Stimulated activated CD4-positive, alpha-beta T cell treated with anti-CD3 and anti-CD28 coated beads, TNF-alpha, amount 100 ng/mL, for 1 hour (primary cell): Measurements from ENCODE around the gene DGCR6L.
"Not testable (repeated sequence)": the region's sequence is repeated elsewhere in the genome, so short reads cannot be mapped to it uniquely, and the experiment has no call there.

ENCODE experiments used
- DNase-seq, 3 donors: peaks; one replicate each; pipeline ENCODE4 v3.0.0-alpha.2; 2020; ENCODE audit warnings: low read depth in 3 of 3, low spot score in 1 of 3

The DGCR6L gene

DNA sequence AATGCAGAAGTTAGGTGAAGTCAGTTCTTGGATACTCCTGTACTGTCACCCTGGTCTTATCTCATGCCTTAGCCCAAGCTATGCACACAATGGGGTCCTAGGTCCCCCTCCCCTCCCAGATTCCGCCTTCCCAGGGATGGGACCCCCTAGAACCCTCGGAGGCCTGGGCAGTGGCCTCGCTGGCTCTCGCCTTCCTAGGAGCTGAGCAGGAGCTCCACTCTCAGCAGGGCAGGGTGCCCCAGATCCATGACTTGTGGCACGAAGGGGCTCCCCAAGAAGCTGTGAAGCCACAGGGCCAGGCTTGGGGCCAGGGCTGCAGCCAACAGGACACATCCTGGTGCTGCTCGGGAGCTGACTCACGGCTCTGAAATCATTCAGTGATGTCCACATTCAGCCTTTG, 9.7 kb downstream of the DGCR6L start:
- not testable (repeated sequence) for DNase-seq

DNA sequence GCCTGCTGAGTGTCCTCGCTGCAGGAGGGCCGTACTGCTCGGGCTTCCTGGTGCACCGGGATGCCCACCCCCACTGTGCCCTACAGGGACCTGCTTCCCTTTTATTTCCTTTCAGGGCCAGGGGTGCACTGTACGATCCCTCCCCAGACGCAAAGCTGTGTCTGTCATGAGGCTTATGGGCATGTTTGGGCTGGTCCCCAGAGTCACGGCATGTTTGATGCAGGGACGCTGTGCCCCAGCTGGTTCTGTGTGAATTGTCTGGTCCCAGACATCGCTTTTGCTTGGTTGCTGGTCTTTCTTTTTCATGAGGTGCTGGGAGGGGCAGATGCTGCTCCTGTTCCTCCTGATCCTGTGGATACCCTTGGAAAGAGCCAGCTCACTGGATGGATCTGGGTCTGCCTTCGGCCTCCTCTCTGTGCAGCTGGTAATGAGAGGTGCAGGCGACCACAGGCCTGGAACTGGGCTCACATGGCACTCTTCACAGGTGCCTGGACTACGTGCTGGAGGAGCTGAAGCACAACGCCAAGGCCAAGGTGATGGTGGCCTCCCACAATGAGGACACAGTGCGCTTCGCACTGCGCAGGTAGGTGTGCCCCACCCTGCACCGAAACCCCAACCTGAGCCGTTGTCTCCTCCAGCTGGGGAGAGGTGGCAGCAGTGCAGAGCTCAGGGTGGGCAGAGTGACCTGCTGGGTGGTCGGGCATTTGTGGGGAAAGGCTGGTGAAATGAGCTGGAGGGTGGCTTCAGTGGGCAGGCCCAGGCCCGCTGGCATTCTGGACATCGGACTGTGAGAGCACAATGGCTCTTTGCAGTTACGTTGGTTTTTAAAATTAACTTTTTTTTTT, 10.8 kb downstream of the DGCR6L start:
- not testable (repeated sequence) for DNase-seq

DNA sequence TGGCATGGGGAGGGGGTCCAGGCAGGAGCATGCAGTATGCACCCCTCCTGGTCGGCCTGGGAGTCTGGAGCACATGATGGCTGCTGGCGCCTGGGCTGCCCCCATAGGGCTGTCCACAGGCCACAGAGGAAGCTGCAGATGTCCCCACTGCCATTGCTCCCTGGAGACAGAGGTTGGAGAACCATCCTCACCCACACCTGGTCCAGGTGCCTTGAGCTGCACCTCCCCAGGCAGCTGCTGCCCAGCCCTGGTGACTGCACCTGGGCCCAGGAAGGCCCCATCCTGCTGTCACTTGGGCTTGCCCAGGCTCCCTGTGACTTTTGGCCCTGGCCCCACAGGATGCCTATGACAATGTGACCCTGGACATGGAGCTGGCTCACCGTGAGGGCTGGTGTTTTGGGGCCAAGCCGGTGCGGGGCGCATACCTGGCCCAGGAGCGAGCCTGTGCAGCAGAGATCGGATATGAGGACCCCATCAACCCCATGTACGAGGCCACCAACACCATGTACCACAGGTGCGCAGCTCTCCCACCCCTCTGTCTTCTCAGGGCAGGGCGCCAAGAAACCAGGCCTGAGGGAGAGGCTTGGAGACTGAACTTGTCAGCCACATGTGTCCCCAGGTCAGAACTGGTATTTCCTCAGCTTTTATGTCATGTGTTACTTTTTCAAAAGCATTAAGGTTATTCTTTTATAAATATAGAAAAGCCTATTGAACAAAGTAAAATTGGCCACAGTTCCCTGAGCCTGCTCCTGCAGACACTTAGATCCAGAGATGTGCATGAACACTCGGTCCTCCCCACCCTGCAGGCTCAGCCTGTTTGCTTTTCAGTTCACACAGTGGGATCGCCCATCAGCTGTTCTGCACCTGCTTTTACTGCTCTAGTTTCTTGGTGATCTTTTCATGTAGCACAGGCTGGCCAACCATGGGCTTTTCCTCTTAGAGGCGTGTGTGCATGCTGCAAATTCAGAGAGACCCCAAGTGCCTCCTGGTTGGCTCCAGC, 12.1 kb downstream of the DGCR6L start:
- not testable (repeated sequence) for DNase-seq

DNA sequence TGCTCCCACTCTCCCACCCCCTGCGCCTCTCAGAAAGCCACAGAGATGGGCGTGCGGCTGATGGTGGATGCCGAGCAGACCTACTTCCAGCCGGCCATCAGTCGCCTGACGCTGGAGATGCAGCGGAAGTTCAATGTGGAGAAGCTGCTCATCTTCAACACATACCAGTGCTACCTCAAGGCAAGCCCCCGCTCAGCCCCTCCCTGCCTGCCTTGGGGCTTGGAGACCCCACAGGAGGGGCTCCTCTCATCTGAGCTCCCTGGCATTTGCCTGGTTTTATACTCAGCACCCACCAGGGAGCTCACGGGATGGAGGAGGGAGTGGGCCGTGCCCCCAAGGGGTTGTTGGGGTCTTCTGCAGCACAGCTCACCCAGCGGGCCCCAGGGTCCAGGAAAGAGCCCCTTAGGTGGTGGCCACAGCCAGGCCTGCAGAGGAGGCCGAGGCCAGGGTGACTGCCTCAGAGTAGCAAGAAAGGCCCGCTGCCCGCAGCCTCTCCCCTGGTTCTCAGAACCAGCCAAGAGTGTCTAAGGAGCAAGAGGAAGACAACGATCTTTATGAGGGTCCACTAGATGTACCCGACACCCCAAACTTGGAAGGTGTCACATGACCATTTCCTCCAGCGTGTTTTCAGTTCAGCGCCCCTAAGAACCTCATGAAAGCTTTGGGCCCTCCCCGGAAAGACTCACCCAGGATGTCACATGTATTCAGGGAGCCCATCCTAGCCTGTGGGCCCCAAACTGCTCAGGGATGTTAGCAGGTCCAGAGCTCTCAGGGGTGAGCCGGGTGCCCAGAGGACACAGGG, 13.0 kb downstream of the DGCR6L start:
- not testable (repeated sequence) for DNase-seq

DNA sequence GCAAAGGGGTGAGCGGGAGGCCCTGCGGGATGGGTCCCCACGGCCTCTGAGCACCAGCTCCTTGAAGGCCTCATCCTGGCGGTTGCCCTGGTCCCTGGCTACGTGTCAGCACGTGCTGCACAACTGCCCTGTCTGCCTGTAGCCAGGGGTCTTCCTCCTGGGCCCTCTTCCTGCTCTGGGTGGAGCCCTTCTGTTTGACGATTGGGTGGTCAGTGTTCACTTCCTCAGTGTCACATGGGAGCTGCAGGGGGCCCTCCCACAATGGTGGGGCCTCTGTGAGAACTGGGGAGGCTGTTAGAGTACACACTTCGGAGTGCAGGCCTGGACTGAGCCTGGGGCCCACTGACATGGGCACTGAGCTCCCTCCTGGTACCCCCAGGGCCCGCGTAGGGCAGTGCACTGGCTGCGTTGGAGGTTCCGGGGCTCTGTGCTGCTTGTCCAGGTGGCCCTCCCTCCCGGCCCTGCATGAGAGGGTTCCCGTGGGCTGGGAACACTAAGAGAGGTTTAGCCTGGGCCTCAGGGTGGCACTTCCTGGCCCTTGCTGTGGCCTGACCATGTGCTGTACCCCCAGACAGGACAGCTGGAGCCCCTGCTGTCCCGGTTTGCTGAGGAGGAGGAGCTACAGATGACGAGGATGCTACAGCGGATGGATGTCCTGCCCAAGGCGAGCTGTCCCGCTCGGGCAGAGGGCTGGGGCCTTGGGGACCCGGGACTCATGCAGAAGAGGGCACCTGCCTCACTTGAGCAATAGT, 13.8 kb downstream of the DGCR6L start:
- DNase-seq: no peak

DNA sequence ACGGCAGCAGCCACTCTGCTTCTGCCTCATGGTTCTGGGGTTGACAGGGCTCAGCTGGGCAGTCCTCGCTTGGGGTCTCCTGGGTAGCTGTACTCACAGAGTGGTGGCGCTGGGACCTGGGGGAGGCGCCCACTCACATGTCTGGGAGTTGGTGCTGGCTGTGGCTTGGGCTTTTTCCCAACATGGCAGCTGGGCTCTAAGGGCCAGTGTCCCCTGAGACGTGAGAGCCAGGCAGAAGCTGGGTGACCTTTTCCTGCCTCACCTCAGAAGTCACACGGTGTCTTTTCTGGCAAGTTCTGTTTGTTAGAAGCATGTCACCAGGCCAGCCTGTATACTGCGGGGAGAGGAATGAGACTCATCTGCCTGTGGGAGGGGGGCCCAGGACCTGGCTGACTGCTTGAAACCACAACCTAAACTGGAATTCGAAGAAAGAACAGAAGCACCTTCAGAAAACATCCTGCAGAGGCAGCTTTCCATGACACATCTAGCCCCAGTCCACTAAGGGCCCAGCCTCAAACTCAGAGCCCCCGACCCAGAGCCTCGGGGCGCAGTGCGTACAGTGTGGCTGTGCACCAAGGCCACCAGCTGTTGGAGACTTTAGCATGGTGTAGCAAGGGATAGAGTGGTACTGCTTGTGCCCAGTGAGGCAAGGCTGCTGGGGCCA, 14.5 kb downstream of the DGCR6L start:
- DNase-seq: not testable (repeated sequence)

DNA sequence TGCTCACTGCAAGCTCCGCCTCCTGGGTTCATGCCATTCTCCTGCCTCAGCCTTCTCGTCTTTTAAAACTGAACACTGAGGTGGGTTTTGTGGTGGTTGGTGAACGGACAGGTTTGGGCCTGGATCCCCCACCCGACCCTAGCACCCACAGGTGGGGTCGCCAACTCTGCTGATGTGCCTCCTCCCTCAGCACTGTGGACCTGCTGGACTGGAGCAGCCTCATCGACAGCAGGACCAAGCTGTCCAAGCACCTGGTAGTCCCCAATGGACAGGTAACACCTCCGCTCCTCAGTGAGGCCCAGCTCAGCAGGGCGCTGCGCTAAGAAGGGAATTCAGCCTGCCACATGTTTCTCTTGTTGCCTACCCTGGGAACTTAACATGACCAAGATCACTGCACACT, 15.2 kb downstream of the DGCR6L start:
- no peak for DNase-seq

DNA sequence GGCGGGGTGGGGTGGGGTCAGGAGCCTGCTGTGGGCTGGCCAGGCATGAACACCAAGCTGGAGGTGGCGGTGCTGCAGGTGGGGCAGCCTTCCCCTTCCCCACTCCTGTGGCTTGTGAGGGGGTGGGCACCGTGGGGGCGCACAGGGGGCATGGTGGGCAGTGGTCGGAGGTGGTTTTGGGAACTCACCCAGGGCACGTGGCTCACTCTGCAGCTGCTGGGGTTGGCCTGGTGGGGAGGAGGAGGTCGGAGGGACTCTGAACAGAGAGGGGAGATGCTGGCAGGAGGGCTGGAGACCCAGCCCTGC, 16.7 kb downstream of the DGCR6L start:
- not testable (repeated sequence) for DNase-seq

DNA sequence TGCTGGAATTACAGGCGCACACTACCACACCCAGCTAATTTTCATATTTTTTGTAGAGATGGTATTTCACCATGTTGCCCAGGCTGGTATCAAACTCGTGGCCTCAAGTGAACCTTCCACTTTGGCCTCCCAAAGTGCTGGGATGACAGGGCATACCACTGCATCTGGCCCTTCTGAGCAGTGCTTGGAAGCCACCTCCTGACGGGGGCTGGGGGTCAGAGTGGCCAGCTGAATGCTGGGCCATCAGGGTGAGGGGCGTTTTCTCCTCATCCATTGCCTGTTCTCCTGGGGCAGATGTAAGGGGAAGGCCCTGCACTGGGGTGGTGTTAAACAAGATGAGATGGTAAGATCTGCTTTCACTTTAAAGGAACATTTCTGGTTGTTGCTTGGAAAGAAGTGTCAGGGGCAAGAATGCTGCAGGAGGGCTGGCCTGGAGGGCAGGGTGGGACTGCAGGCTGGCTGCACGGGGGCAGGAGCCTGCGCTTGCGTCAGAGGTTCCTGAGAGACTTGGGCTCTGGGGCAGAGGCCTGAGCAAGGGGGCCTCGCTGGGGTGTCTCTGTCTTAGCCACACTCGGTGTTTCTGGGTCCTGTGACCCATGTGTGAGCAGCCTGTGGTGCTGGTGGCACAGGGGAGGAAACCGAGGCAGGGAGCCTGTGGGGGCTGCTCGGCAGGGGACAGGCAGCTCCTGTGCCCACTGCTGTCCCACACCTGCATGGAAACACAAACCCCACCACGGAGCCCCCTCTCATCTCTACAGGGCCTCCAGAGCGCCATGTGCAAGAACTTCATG, 17.2 kb downstream of the DGCR6L start:
- no peak for DNase-seq

DNA sequence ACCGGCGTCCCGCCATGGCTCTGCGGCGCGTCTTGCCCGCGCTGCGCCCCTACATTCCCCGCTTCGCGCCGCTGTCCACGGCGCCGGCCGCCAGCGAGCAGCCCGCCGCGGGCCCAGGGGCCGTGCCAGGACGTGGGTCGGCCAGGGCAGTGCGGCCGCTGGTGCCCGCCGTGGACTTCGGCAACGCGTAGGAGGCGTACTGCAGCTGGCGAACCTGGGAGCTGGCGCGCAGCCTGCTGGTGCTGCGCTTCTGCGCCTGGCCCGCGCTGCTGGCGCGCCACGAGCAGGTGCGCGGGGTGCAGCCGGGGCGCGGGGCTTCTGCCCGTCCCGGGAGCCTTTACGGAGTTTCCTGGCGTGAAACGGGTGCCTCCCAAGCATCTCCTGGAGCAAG, 20.1 kb downstream of the DGCR6L start:
- no peak for DNase-seq

DNA sequence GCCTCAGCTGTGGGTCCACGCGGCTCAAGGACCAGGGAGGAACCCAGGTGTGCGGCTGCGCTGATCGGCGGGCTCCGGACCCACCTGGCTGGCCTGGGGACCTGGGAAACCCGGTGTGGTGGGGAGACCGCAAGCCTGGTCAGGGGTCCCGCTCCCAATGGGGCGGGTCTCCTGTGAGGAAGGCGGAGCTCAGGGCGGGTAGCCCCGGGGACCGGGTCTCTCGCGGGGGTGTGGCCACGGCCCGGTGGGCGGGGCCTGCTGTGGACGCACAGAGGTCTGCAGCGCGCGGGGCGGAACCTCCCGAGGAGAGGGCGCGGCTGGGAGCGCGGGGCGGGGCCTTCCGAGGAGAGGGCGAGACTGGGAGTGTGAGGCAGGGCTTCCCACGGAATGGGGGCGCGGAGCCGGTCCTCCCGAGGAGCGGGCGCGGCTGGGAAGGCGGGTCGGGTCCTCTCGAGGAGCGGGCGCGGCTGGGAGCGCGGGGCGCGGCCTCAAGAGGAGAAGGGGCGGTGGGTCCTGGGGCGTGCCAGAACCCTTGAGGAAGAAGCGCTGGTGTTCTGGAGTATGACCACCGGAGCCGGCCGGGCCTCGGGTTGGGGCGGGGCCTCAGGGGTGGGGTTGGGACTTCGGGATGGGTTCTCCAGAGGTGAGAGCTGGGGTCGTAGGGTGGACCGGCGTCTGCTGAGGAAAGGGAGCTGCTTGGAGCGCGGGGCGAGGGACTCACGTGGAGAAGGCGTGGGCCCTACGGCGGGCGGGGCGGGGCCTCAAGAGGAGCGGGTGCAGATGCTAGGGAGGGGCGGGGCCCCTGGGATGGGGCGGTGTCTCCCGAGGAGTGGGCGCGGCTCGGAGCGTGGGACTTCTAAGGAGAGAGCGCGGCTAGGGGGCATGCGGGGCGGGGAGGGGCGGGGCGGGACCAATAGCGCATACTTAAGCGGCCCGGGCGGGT, 20.8 kb downstream of the DGCR6L start:
- DNase-seq: peak; percentile 79 to 92 (median 85)

DNA sequence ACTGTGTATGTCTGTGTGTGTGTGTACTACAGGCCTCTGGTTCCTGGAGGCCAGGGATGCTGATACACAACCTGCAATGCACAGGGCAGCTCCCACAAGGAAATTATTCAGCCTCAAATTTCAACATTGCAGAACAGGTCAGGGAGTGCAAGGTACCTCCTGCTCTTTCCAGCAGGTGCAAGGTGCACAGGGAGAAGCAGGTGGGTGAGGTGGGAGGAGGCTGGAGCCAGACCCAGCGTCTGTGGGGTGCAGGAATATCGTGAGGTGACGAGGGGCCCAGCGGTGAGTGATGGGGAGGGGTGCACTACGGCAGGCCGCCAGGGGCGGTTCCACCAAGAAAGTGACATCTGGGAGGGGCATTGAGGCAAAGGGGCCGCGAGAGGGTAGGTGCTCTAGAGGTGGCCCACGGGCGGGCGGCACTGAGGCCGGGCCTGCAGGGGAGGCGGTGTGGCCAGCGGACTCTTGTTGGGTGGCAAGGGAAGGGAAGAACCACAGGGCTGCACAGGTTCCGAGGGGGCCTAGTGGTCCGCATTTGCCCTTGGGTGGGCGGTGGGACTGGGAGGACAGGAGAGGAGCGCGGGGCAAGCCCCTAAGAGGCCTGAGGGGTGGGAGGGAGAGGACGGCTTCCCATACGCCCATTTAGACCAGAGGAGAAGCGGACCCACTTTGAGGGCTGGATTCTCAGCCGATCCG, 21.6 kb downstream of the DGCR6L start:
- DNase-seq: no peak

DNA sequence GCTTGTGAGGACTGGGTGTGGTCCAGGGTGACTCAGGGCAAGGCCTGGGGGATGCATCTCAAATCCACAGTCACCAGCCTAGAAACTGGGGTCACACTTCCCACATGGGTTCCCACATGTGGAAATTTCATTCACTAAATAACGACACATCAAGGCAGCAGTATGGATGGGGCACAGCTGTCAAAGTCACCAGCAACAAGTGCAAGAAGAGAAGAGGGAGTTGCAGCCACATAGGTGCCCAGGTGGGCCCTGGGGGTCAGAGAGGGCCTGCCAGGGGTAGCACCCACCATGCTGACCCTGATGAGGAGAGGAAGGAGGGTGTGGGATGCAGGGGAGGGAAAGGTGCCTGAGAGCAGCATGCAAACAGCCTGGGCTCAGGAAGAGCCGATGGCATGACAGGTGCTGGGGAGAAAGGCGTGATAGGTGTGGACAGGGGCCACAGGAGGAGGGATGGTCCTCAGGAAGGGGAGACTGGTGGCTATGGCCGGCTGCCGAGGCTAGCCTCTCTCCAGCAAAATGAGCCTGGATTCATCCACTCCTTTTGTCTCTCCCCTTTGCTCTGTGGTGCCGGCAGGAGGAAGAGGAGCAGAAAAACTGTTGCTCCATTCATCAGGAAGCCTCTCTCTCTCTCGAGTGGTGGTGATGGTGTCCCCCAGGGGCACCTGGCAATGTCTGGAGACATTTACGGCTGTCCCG, 22.3 kb downstream of the DGCR6L start:
- no peak for DNase-seq

DNA sequence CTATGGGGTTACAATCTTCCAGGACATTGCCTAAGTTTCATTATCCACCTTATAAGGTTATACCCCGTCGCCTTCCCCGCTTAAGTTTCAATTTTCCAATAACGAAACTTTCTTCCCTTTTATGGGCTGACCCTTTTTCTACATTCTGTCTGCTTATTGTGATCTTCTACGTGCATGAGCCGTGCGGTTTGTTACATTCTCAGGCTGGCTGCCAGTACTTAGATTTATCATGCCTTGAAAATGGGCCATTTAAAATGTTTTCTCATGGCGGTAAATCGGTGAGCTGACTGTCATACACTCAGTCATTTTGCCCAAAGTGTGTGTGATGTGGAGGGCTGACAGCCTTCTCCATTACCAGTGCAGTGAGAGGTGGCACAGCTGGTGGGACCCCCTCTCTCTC, 23.3 kb downstream of the DGCR6L start:
- no peak for DNase-seq

DNA sequence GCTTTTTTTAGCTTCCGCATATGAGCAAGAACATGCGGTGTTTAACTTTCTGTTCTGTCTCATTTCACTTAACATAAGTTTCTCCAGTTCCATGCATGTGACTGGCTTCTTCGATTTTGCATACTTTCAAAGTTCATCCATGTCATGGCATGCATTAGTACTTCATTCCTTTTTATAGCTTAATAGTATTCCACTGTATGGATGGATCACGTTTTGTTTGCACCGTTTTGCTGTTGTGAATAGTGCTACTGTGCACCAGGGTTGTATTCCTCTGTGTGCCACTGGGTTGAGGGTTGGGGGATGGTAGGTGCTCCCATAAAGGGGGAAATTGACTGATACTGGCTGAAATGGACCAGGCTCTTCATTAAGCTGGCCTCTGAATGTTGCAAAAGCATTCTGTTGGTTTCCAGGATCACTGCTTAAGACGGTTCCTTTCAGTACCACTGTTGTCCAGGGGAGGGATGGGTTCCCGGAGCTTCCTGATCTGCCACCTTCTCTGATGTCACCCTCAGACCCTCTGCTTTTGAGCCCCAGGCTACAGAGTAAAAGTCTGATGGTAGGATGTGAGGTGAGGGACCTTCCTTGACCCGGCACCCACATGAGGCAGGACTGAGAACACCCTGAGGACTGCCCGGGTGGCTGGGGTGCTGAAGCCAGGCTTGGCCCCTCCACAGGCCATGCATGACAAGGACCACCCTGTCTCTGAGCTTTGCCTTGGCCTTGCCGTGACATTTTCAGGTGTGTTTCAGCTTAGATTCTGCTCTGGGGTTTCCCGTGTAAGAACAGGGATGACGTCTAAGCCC, 24.4 kb downstream of the DGCR6L start:
- no peak for DNase-seq

DNA sequence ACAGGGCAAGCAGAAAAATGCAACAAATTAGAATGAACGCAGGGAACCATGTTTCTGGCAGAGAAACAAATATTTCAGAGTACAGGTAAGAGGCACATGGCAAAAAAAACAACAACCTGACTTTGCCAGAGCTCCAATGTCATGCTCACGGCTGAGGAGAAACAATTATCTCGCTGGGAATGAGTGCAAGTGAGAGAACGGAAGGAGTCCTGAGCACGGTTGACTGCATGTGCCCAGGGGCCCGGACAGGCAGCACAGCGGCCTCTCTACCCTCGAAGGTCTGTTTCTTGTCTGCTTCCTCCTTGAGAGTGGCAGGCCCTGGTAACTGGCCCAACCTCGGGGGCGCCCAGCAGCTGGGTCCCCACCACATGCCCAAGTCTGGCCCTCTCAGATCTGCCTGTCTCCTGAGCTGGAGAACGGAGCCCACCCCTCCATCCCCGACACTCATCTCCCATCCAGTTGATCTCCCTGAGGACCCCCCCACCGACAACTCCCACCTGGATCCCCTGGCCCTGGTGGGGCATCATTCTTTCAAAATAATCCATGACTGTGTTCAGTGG, 27.1 kb downstream of the DGCR6L start:
- DNase-seq: no peak
